Endodermal cell (in vitro differentiated cells): ENCODE measurements around the gene LARP1. TPM values are rescaled to one million over a fixed set of nuclear protein-coding genes. Genes with fewer than 3 reads are reported as not detected.

Source experiments
- DNase-seq: peaks from one replicate; pipeline ENCODE4 v3.0.0-alpha.2; 2017
- H3K27ac ChIP-seq: 2 replicates; pipeline ENCODE4 v1.5.1; 2013; ENCODE audit warnings: mild to moderate bottlenecking, low read depth, low read length, moderate library complexity
- H3K27me3 ChIP-seq: 2 replicates; pipeline ENCODE4 v1.6.1; 2013; ENCODE audit warnings: mild to moderate bottlenecking, low read length, moderate library complexity; ENCODE audit not compliant: insufficient read depth, control insufficient read depth, poor library complexity, severe bottlenecking
- H3K36me3 ChIP-seq: 2 replicates; pipeline ENCODE4 v1.7.0; 2013; ENCODE audit warnings: mild to moderate bottlenecking, low read length, moderate library complexity; ENCODE audit not compliant: control insufficient read depth, insufficient read depth
- H3K4me1 ChIP-seq: one replicate; pipeline ENCODE4 v1.7.0; 2013; ENCODE audit warnings: low read length; ENCODE audit not compliant: control insufficient read depth, insufficient read depth
- H3K4me3 ChIP-seq: 2 replicates; pipeline ENCODE4 v1.5.1; 2013; ENCODE audit warnings: mild to moderate bottlenecking, low read length, moderate library complexity
- H3K9ac ChIP-seq: 2 replicates; pipeline ENCODE4 v1.6.1; 2013; ENCODE audit warnings: mild to moderate bottlenecking, low read length, moderate library complexity; ENCODE audit not compliant: poor library complexity, severe bottlenecking; ENCODE audit errors: extremely low read depth
- H3K9me3 ChIP-seq: 2 replicates; pipeline ENCODE4 v1.6.1; 2013; ENCODE audit warnings: mild to moderate bottlenecking, low read length, moderate library complexity; ENCODE audit not compliant: control insufficient read depth
- H3K27ac Mint-ChIP-seq: 2 replicates; pipeline ENCODE4 v1.8.0; 2020; ENCODE audit warnings: mixed read lengths
- H3K27me3 Mint-ChIP-seq: 2 replicates; pipeline ENCODE4 v1.8.0; 2021; ENCODE audit warnings: mild to moderate bottlenecking, mixed read lengths; ENCODE audit not compliant: insufficient read depth
- H3K36me3 Mint-ChIP-seq: 2 replicates; pipeline ENCODE4 v1.8.0; 2020; ENCODE audit warnings: low read depth, mixed read lengths
- H3K4me1 Mint-ChIP-seq: 2 replicates; pipeline ENCODE4 v1.8.0; 2020; ENCODE audit warnings: mixed read lengths
- H3K4me3 Mint-ChIP-seq: 2 replicates; pipeline ENCODE4 v1.8.0; 2020; ENCODE audit warnings: mild to moderate bottlenecking, moderate library complexity, mixed read lengths
- H3K9me3 Mint-ChIP-seq: 2 replicates; pipeline ENCODE4 v1.8.0; 2020; ENCODE audit warnings: mild to moderate bottlenecking, mixed read lengths
- CTCF ChIP-seq: fragments of 200-600 bp; sonication (generic); conservative IDR thresholded peaks from 2 replicates; pipeline ENCODE4 v1.5.0; 2021; ENCODE audit warnings: antibody characterized with exemption, mild to moderate bottlenecking
- WGBS, 2 experiments: methylation state at CpG; one replicate each; pipeline versions ENCODE4 v1.1.5 to v1.1.7; 2013; ENCODE audit warnings: missing lambda C conversion rate in 2 of 2, mixed read lengths in 1 of 2; ENCODE audit not compliant: insufficient coverage in 1 of 2, insufficient read length in 1 of 2; 5-methylcytosine and 5-hydroxymethylcytosine counted together
- total RNA-seq, 2 donors: library from RNA; stranded (reverse); fragmentation: NEBNext Ultra II Directional in 1 of 2; extraction: Animal tissue kit (Norgen Biotek cat#: 25700) in 1 of 2; gene quantifications; 2 replicates in 1 of 2; 3 replicates in 1 of 2; pipeline ENCODE4 v1.2.1, GENCODE V29; 2021

LARP1 gene
- total RNA-seq, 2 donors from 2014 or later, result 193 to 273 TPM

- no peaks in the 10 kb centered on the region for H3K27me3 ChIP-seq
- H3K27ac ChIP-seq, result peak overlapping the region; percentile 77
- Mint-ChIP-seq H3K27ac (peak overlapping the region; percentile 95), H3K4me3 (peak overlapping the region; percentile 66), H3K4me1 (peaks cover 20% of the 10 kb centered on the region), H3K9me3 (no peaks in the 10 kb centered on the region), H3K36me3 (peaks cover 3% of the 10 kb centered on the region), H3K27me3 (peaks cover 7% of the 10 kb centered on the region)
- H3K4me3 ChIP-seq, result peak overlapping the region; percentile 82
- peaks cover 2% of the 10 kb centered on the region for H3K4me1 ChIP-seq
- TF ChIP-seq CTCF, result no peak
- H3K9ac ChIP-seq, result peak overlapping the region; percentile 33
- WGBS, 2 experiments, result 77 to 80% methylated on average over 2 of the region's 2 CpGs
- H3K9me3 ChIP-seq, result no peaks in the 10 kb centered on the region
- DNase-seq, result no peak
- no peaks in the 10 kb centered on the region for H3K36me3 ChIP-seq
These were observed 94.6 kb downstream of the LARP1 start for GRCh38 chr5:154849791-154850201.

GRCh38 chr5:154850255-154851062, 95.3 kb downstream of the LARP1 start, which contains the start of gene FAXDC2:
Gene FAXDC2, minus strand, starts transcription at chr5:154850603. Its CDS starts 12,425 bp downstream, at chr5:154838178.
- H3K4me3 ChIP-seq, result peak within 1 kb of the TSS; percentile 82
- H3K4me1 ChIP-seq, result no peaks in the 10 kb centered on the region
- H3K27me3 ChIP-seq, result no peaks in the 10 kb centered on the region
- Mint-ChIP-seq H3K27me3 (peaks cover 3% of the 10 kb centered on the region), H3K4me1 (peaks cover 17% of the 10 kb centered on the region), H3K9me3 (no peaks in the 10 kb centered on the region), H3K27ac (peak within 1 kb of the TSS; percentile 95), H3K36me3 (peaks cover 3% of the 10 kb centered on the region), H3K4me3 (peak within 1 kb of the TSS; percentile 66)
- TF ChIP-seq CTCF, result no peak
- peak; percentile 88 for DNase-seq
- H3K9ac ChIP-seq, result peak within 1 kb of the TSS; percentile 33
- no peaks in the 10 kb centered on the region for H3K9me3 ChIP-seq
- peak within 1 kb of the TSS; percentile 77 for H3K27ac ChIP-seq
- 22 to 33% methylated on average over 6 to 11 of the region's 11 CpGs for whole genome bisulfite sequencing, 2 experiments
- no peaks in the 10 kb centered on the region for H3K36me3 ChIP-seq

- no peaks in the 10 kb centered on the region for H3K9me3 ChIP-seq
- Mint-ChIP-seq H3K27ac (no peak overlapping the region), H3K36me3 (no peaks in the 10 kb centered on the region), H3K27me3 (peaks cover 3% of the 10 kb centered on the region), H3K9me3 (no peaks in the 10 kb centered on the region), H3K4me1 (peaks cover 17% of the 10 kb centered on the region), H3K4me3 (no peak overlapping the region)
- 91% methylated on average over 3 of the region's 3 CpGs; no CpG with 5 or more reads in 1 of the 2 experiments for WGBS, 2 experiments
- DNase-seq, result no peak
- H3K36me3 ChIP-seq, result no peaks in the 10 kb centered on the region
- H3K27me3 ChIP-seq, result no peaks in the 10 kb centered on the region
- H3K4me1 ChIP-seq, result no peaks in the 10 kb centered on the region
- H3K27ac ChIP-seq, result no peak overlapping the region
- no peak overlapping the region for H3K9ac ChIP-seq
- TF ChIP-seq CTCF, result no peak
- no peak overlapping the region for H3K4me3 ChIP-seq
These were observed 96.2 kb downstream of the LARP1 start for GRCh38 chr5:154851351-154851750.
